ENCODE results near the gene CEP104. TPM values are rescaled to one million over a fixed set of nuclear protein-coding genes. Genes with fewer than 3 reads are reported as not detected.
A peak's percentile ranks its signal among the peaks of the same experiment; 100 is the strongest.

CEP104 gene
- total and polyA plus RNA-seq, 2 experiments from 2014 or later = 12.3 to 29.8 TPM

- H3K4me2 ChIP-seq (ENCODE audit: unreplicated experiment) = peak overlapping the region; percentile 80
- in situ Hi-C loops (cut with MboI) = no loop called here
- peaks cover 4% of the 10 kb centered on the region; the same call in 1 of the 2 replicates for H3F3A ChIP-seq (ENCODE audit: insufficient read depth)
- DNase-seq = peak; percentile 48
- no peaks in the 10 kb centered on the region for H3K9me2 ChIP-seq (ENCODE audit: insufficient read depth)
- H3K4me1 ChIP-seq (ENCODE audit: insufficient read depth) = peaks cover 10% of the 10 kb centered on the region; the same call in 1 of the 2 replicates
- peak overlapping the region; percentile 90; the same call in 1 of the 2 replicates for H2AFZ ChIP-seq
- no peaks in the 10 kb centered on the region for H3K27me3 ChIP-seq (replicated peaks; ENCODE audit: insufficient read depth)
- no peaks in the 10 kb centered on the region for H3K9me3 ChIP-seq (ENCODE audit: low read depth)
- WGBS, 2 experiments (ENCODE audit: low coverage in 1 of 2, low lambda C conversion rate in 2 of 2, missing lambda C conversion rate in 2 of 2) = 28 to 32% methylated on average over 10 of the region's 10 CpGs
- peaks cover 58% of the 10 kb centered on the region for H3K79me2 ChIP-seq (ENCODE audit: insufficient read depth)
- peak overlapping the region; percentile 90 for H3K4me3 ChIP-seq
- H4K20me1 ChIP-seq (ENCODE audit: insufficient read depth) = no peaks in the 10 kb centered on the region
- H3K9ac ChIP-seq = peak overlapping the region; percentile 96
- TF ChIP-seq EZH2phosphoT487 (IDR thresholded peaks at IDR 0.05; ENCODE audit: insufficient read depth, low read depth) (no peak), EZH2 (IDR thresholded peaks at IDR 0.05; ENCODE audit: insufficient read depth, poor library complexity, severe bottlenecking) (no peak)
- H3K27ac ChIP-seq = peak overlapping the region; percentile 93
- H3K36me3 ChIP-seq (ENCODE audit: low read depth) = no peaks in the 10 kb centered on the region
These were observed 42.2 kb upstream of the CEP104 start for GRCh38 chr1:3898994-3899753.

GRCh38 chr1:3898475-3898735 lies 41.4 kb upstream of the CEP104 start:
- no peaks in the 10 kb centered on the region for H3K36me3 ChIP-seq (ENCODE audit: low read depth)
- no peaks in the 10 kb centered on the region for H3K27me3 ChIP-seq (replicated peaks; ENCODE audit: insufficient read depth)
- no peak overlapping the region for H2AFZ ChIP-seq
- no peak overlapping the region for H3K27ac ChIP-seq
- in situ Hi-C loops (cut with MboI) = no loop called here
- TF ChIP-seq EZH2phosphoT487 (IDR thresholded peaks at IDR 0.05; ENCODE audit: insufficient read depth, low read depth) (no peak), EZH2 (IDR thresholded peaks at IDR 0.05; ENCODE audit: insufficient read depth, poor library complexity, severe bottlenecking) (no peak)
- H4K20me1 ChIP-seq (ENCODE audit: insufficient read depth) = no peaks in the 10 kb centered on the region
- H3K9me3 ChIP-seq (ENCODE audit: low read depth) = no peaks in the 10 kb centered on the region
- no peak overlapping the region for H3K9ac ChIP-seq
- H3K4me2 ChIP-seq (ENCODE audit: unreplicated experiment) = no peak overlapping the region
- peak overlapping the region; percentile 90 for H3K4me3 ChIP-seq
- H3K79me2 ChIP-seq (ENCODE audit: insufficient read depth) = peaks cover 66% of the 10 kb centered on the region
- H3K9me2 ChIP-seq (ENCODE audit: insufficient read depth) = no peaks in the 10 kb centered on the region
- DNase-seq = no peak
- H3K4me1 ChIP-seq (ENCODE audit: insufficient read depth) = peaks cover 10% of the 10 kb centered on the region; the same call in 1 of the 2 replicates
- peaks cover 4% of the 10 kb centered on the region; the same call in 1 of the 2 replicates for H3F3A ChIP-seq (ENCODE audit: insufficient read depth)

GRCh38 chr1:3896396-3897000 lies 39.5 kb upstream of the CEP104 start:
- Histone ChIP-seq H3K4me3 (no peak overlapping the region), H2AFZ (no peak overlapping the region), H4K20me1 (ENCODE audit: insufficient read depth) (no peaks in the 10 kb centered on the region), H3K79me2 (ENCODE audit: insufficient read depth) (peaks cover 78% of the 10 kb centered on the region), H3K9ac (no peak overlapping the region), H3K4me1 (ENCODE audit: insufficient read depth) (peaks cover 10% of the 10 kb centered on the region; the same call in 1 of the 2 replicates), H3F3A (ENCODE audit: insufficient read depth) (peaks cover 4% of the 10 kb centered on the region; the same call in 1 of the 2 replicates), H3K27ac (no peak overlapping the region), H3K36me3 (ENCODE audit: low read depth) (no peaks in the 10 kb centered on the region), H3K9me3 (ENCODE audit: low read depth) (no peaks in the 10 kb centered on the region), H3K4me2 (ENCODE audit: unreplicated experiment) (no peak overlapping the region), H3K27me3 (replicated peaks; ENCODE audit: insufficient read depth) (no peaks in the 10 kb centered on the region), H3K9me2 (ENCODE audit: insufficient read depth) (no peaks in the 10 kb centered on the region)
- in situ Hi-C loops (cut with MboI) = no loop called here
- TF ChIP-seq EZH2 (IDR thresholded peaks at IDR 0.05; ENCODE audit: insufficient read depth, poor library complexity, severe bottlenecking) (no peak), EZH2phosphoT487 (IDR thresholded peaks at IDR 0.05; ENCODE audit: insufficient read depth, low read depth) (no peak)
- WGBS, 2 experiments (ENCODE audit: low coverage in 1 of 2, low lambda C conversion rate in 2 of 2, missing lambda C conversion rate in 2 of 2) = 89 to 97% methylated on average over 7 of the region's 7 CpGs
- DNase-seq = no peak

GRCh38 chr1:3895951-3896325 lies 38.9 kb upstream of the CEP104 start:
- in situ Hi-C loops (cut with MboI) = no loop called here

More at GRCh38 chr1:3895951-3896325, 38.9 kb upstream of the CEP104 start:
- Histone ChIP-seq H3K4me2 (ENCODE audit: unreplicated experiment) (no peak overlapping the region), H2AFZ (no peak overlapping the region), H3K4me1 (ENCODE audit: insufficient read depth) (peaks cover 10% of the 10 kb centered on the region; the same call in 1 of the 2 replicates), H4K20me1 (ENCODE audit: insufficient read depth) (no peaks in the 10 kb centered on the region), H3K27me3 (replicated peaks; ENCODE audit: insufficient read depth) (no peaks in the 10 kb centered on the region), H3K9me2 (ENCODE audit: insufficient read depth) (no peaks in the 10 kb centered on the region), H3K79me2 (ENCODE audit: insufficient read depth) (peaks cover 84% of the 10 kb centered on the region), H3F3A (ENCODE audit: insufficient read depth) (peaks cover 4% of the 10 kb centered on the region; the same call in 1 of the 2 replicates), H3K9me3 (ENCODE audit: low read depth) (no peaks in the 10 kb centered on the region), H3K4me3 (no peak overlapping the region), H3K36me3 (ENCODE audit: low read depth) (no peaks in the 10 kb centered on the region), H3K9ac (no peak overlapping the region), H3K27ac (no peak overlapping the region)
- WGBS, 2 experiments (ENCODE audit: low coverage in 1 of 2, low lambda C conversion rate in 2 of 2, missing lambda C conversion rate in 2 of 2) = 99 to 100% methylated on average over 4 of the region's 4 CpGs
- DNase-seq = no peak
- TF ChIP-seq EZH2 (IDR thresholded peaks at IDR 0.05; ENCODE audit: insufficient read depth, poor library complexity, severe bottlenecking) (no peak), EZH2phosphoT487 (IDR thresholded peaks at IDR 0.05; ENCODE audit: insufficient read depth, low read depth) (no peak)
